ENCODE data around the gene RNPEP.

RNPEP gene

GRCh38 chr1:201941420-201942128, 40.9 kb upstream of the RNPEP start:
- Histone ChIP-seq H2AFZ (ENCODE audit: low read depth, low read length) (no peak overlapping the region), H3K4me1 (ENCODE audit: control insufficient read depth, insufficient read depth, low read depth, low read length) (peaks cover 14% of the 10 kb centered on the region)

GRCh38 chr1:201942129-201942495, 40.3 kb upstream of the RNPEP start:
- H2AFZ ChIP-seq (ENCODE audit: low read depth, low read length), result no peak overlapping the region
- no peak overlapping the region for H3K23ac ChIP-seq (ENCODE audit: low read length in 2 of 2)
- H3K4me1 ChIP-seq (ENCODE audit: control insufficient read depth, insufficient read depth, low read depth, low read length), result peaks cover 18% of the 10 kb centered on the region
- peak overlapping the region; percentile 89 for H4K8ac ChIP-seq (ENCODE audit: low read length)
- DNase-seq, result no peak
- H3K4me2 ChIP-seq (ENCODE audit: low read length, poor library complexity, severe bottlenecking), result no peak overlapping the region
- H3K4ac ChIP-seq (ENCODE audit: low read depth in 1 of 2, low read length in 2 of 2), result peak overlapping the region; percentile 44 to 92
- no peak overlapping the region for H3K9ac ChIP-seq (ENCODE audit: low read length)
- peak overlapping the region in 1 of 2 experiments; percentile 71 for H2BK12ac ChIP-seq (ENCODE audit: low read length in 2 of 2)
- peak overlapping the region; percentile 85 for H2BK15ac ChIP-seq (ENCODE audit: low read depth, poor library complexity, severe bottlenecking)
- peak overlapping the region; percentile 58 to 84 for H3K18ac ChIP-seq (ENCODE audit: low read depth in 1 of 2, low read length in 2 of 2)
- no peak overlapping the region for H3K27ac ChIP-seq (ENCODE audit: low read length, poor library complexity, severe bottlenecking)
- H2BK5ac ChIP-seq (ENCODE audit: low read depth, low read length, poor library complexity, severe bottlenecking), result no peak overlapping the region
- no peaks in the 10 kb centered on the region for H3K27me3 ChIP-seq (ENCODE audit: control insufficient read depth in 1 of 2, insufficient read depth in 1 of 2, low read length in 2 of 2)
- H2BK120ac ChIP-seq (ENCODE audit: low read depth, low read length), result peak overlapping the region; percentile 59
- H3K79me1 ChIP-seq (replicated peaks; ENCODE audit: low read length, poor library complexity, severe bottlenecking), result no peaks in the 10 kb centered on the region
- H3K4me3 ChIP-seq (ENCODE audit: insufficient read depth in 1 of 2, low read depth in 1 of 2, low read length in 2 of 2), result no peak overlapping the region
- H4K91ac ChIP-seq (ENCODE audit: low read length), result peak overlapping the region; percentile 86
- peak overlapping the region in 1 of 2 experiments; percentile 2 for H3K14ac ChIP-seq (ENCODE audit: low read length in 2 of 2)
- H2AK5ac ChIP-seq (ENCODE audit: low read length, severe bottlenecking), result no peak overlapping the region
- no peaks in the 10 kb centered on the region for H3K36me3 ChIP-seq (ENCODE audit: control insufficient read depth in 1 of 2, insufficient read depth in 2 of 2, low read depth in 1 of 2, low read length in 2 of 2)
- no peaks in the 10 kb centered on the region for H3K9me3 ChIP-seq (ENCODE audit: control insufficient read depth, low read length)
- 97% methylated on average over 1 of the region's 1 CpG for WGBS

More at GRCh38 chr1:201941420-201942128, 40.9 kb upstream of the RNPEP start:
- no peak overlapping the region for H3K23ac ChIP-seq (ENCODE audit: low read length in 2 of 2)
- peak overlapping the region; percentile 85 for H2BK15ac ChIP-seq (ENCODE audit: low read depth, poor library complexity, severe bottlenecking)
- no peaks in the 10 kb centered on the region for H3K9me3 ChIP-seq (ENCODE audit: control insufficient read depth, low read length)
- peak overlapping the region; percentile 44 to 92 for H3K4ac ChIP-seq (ENCODE audit: low read depth in 1 of 2, low read length in 2 of 2)
- H3K18ac ChIP-seq (ENCODE audit: low read depth in 1 of 2, low read length in 2 of 2), result peak overlapping the region; percentile 58 to 84
- WGBS, result 20% methylated on average over 12 of the region's 18 CpGs
- no peaks in the 10 kb centered on the region for H3K36me3 ChIP-seq (ENCODE audit: control insufficient read depth in 1 of 2, insufficient read depth in 2 of 2, low read depth in 1 of 2, low read length in 2 of 2)
- no peak overlapping the region for H3K27ac ChIP-seq (ENCODE audit: low read length, poor library complexity, severe bottlenecking)
- no peaks in the 10 kb centered on the region for H3K27me3 ChIP-seq (ENCODE audit: control insufficient read depth in 1 of 2, insufficient read depth in 1 of 2, low read length in 2 of 2)
- H2BK5ac ChIP-seq (ENCODE audit: low read depth, low read length, poor library complexity, severe bottlenecking), result no peak overlapping the region
- H2AK5ac ChIP-seq (ENCODE audit: low read length, severe bottlenecking), result no peak overlapping the region
- no peaks in the 10 kb centered on the region for H3K79me1 ChIP-seq (replicated peaks; ENCODE audit: low read length, poor library complexity, severe bottlenecking)
- peak overlapping the region; percentile 86 for H4K91ac ChIP-seq (ENCODE audit: low read length)
- H3K14ac ChIP-seq (ENCODE audit: low read length in 2 of 2), result peak overlapping the region in 1 of 2 experiments; percentile 2
- peak overlapping the region in 1 of 2 experiments; percentile 46 for H3K4me3 ChIP-seq (ENCODE audit: insufficient read depth in 1 of 2, low read depth in 1 of 2, low read length in 2 of 2)
- H3K9ac ChIP-seq (ENCODE audit: low read length), result peak overlapping the region; percentile 57
- H2BK12ac ChIP-seq (ENCODE audit: low read length in 2 of 2), result peak overlapping the region; percentile 47 to 63
- DNase-seq, result peak; percentile 41
- peak overlapping the region; percentile 89 for H4K8ac ChIP-seq (ENCODE audit: low read length)
- H2BK120ac ChIP-seq (ENCODE audit: low read depth, low read length), result peak overlapping the region; percentile 59
- no peak overlapping the region for H3K4me2 ChIP-seq (ENCODE audit: low read length, poor library complexity, severe bottlenecking)

GRCh38 chr1:201944002-201944401, 38.4 kb upstream of the RNPEP start:
- Histone ChIP-seq H3K4me3 (ENCODE audit: insufficient read depth in 1 of 2, low read depth in 1 of 2, low read length in 2 of 2) (peak overlapping the region in 1 of 2 experiments; percentile 85), H3K79me1 (replicated peaks; ENCODE audit: low read length, poor library complexity, severe bottlenecking) (no peaks in the 10 kb centered on the region), H2BK5ac (ENCODE audit: low read depth, low read length, poor library complexity, severe bottlenecking) (no peak overlapping the region), H3K4me2 (ENCODE audit: low read length, poor library complexity, severe bottlenecking) (no peak overlapping the region), H3K4me1 (ENCODE audit: control insufficient read depth, insufficient read depth, low read depth, low read length) (peaks cover 15% of the 10 kb centered on the region), H3K23ac (ENCODE audit: low read length in 2 of 2) (no peak overlapping the region), H2AFZ (ENCODE audit: low read depth, low read length) (no peak overlapping the region), H3K27me3 (ENCODE audit: control insufficient read depth in 1 of 2, insufficient read depth in 1 of 2, low read length in 2 of 2) (no peaks in the 10 kb centered on the region), H2BK120ac (ENCODE audit: low read depth, low read length) (no peak overlapping the region), H2AK5ac (ENCODE audit: low read length, severe bottlenecking) (no peak overlapping the region), H4K91ac (ENCODE audit: low read length) (no peak overlapping the region), H2BK12ac (ENCODE audit: low read length in 2 of 2) (peak overlapping the region in 1 of 2 experiments; percentile 87), H3K14ac (ENCODE audit: low read length in 2 of 2) (peak overlapping the region in 1 of 2 experiments; percentile 57), H3K36me3 (ENCODE audit: control insufficient read depth in 1 of 2, insufficient read depth in 2 of 2, low read depth in 1 of 2, low read length in 2 of 2) (no peaks in the 10 kb centered on the region), H3K18ac (ENCODE audit: low read depth in 1 of 2, low read length in 2 of 2) (no peak overlapping the region), H3K4ac (ENCODE audit: low read depth in 1 of 2, low read length in 2 of 2) (peak overlapping the region in 1 of 2 experiments; percentile 38), H3K9ac (ENCODE audit: low read length) (peak overlapping the region; percentile 84), H4K8ac (ENCODE audit: low read length) (no peak overlapping the region), H3K27ac (ENCODE audit: low read length, poor library complexity, severe bottlenecking) (no peak overlapping the region), H3K9me3 (ENCODE audit: control insufficient read depth, low read length) (no peaks in the 10 kb centered on the region), H2BK15ac (ENCODE audit: low read depth, poor library complexity, severe bottlenecking) (no peak overlapping the region)
- 92% methylated on average over 5 of the region's 6 CpGs for WGBS
- DNase-seq, result no peak

- DNase-seq, result no peak
- Histone ChIP-seq H3K27ac (ENCODE audit: low read length, poor library complexity, severe bottlenecking) (no peak overlapping the region), H3K9ac (ENCODE audit: low read length) (peak overlapping the region; percentile 84), H3K14ac (ENCODE audit: low read length in 2 of 2) (no peak overlapping the region), H3K4me1 (ENCODE audit: control insufficient read depth, insufficient read depth, low read depth, low read length) (peaks cover 15% of the 10 kb centered on the region), H2BK120ac (ENCODE audit: low read depth, low read length) (no peak overlapping the region), H3K4me2 (ENCODE audit: low read length, poor library complexity, severe bottlenecking) (no peak overlapping the region), H4K91ac (ENCODE audit: low read length) (peak overlapping the region; percentile 14), H3K4me3 (ENCODE audit: insufficient read depth in 1 of 2, low read depth in 1 of 2, low read length in 2 of 2) (peak overlapping the region in 1 of 2 experiments; percentile 85), H4K8ac (ENCODE audit: low read length) (no peak overlapping the region), H3K18ac (ENCODE audit: low read depth in 1 of 2, low read length in 2 of 2) (no peak overlapping the region), H2AK5ac (ENCODE audit: low read length, severe bottlenecking) (no peak overlapping the region), H2BK15ac (ENCODE audit: low read depth, poor library complexity, severe bottlenecking) (no peak overlapping the region), H2AFZ (ENCODE audit: low read depth, low read length) (no peak overlapping the region), H2BK12ac (ENCODE audit: low read length in 2 of 2) (no peak overlapping the region), H2BK5ac (ENCODE audit: low read depth, low read length, poor library complexity, severe bottlenecking) (no peak overlapping the region), H3K36me3 (ENCODE audit: control insufficient read depth in 1 of 2, insufficient read depth in 2 of 2, low read depth in 1 of 2, low read length in 2 of 2) (no peaks in the 10 kb centered on the region), H3K27me3 (ENCODE audit: control insufficient read depth in 1 of 2, insufficient read depth in 1 of 2, low read length in 2 of 2) (no peaks in the 10 kb centered on the region), H3K79me1 (replicated peaks; ENCODE audit: low read length, poor library complexity, severe bottlenecking) (no peaks in the 10 kb centered on the region), H3K4ac (ENCODE audit: low read depth in 1 of 2, low read length in 2 of 2) (no peak overlapping the region), H3K23ac (ENCODE audit: low read length in 2 of 2) (no peak overlapping the region), H3K9me3 (ENCODE audit: control insufficient read depth, low read length) (no peaks in the 10 kb centered on the region)
- 37% methylated on average over 3 of the region's 3 CpGs for WGBS
Observed at GRCh38 chr1:201944639-201945038, 37.8 kb upstream of the RNPEP start.

All from mesenchymal stem cell (in vitro differentiated cells and primary cell).